ENCODE data around the gene ALCAM.

DNA sequence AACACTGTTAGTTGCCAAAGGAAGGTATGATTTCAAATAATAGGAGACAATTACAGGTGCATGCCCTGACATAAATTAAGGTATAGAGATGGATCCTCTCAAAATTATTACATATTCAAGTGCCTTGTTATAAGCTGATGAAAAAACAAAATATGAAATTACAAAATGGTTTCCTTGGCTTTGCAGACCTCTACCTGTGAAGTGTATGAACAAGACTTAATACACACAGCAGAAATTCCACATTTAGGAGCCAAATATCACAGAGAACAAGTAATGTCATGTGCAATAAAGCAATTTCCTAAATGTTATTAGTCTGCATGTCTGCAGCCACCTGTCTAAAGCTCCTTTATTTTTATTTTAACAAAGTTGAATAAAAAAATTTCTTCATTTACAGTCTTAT is 151.5 kb downstream of the ALCAM start:
- TF ChIP-seq, protein P1, sequence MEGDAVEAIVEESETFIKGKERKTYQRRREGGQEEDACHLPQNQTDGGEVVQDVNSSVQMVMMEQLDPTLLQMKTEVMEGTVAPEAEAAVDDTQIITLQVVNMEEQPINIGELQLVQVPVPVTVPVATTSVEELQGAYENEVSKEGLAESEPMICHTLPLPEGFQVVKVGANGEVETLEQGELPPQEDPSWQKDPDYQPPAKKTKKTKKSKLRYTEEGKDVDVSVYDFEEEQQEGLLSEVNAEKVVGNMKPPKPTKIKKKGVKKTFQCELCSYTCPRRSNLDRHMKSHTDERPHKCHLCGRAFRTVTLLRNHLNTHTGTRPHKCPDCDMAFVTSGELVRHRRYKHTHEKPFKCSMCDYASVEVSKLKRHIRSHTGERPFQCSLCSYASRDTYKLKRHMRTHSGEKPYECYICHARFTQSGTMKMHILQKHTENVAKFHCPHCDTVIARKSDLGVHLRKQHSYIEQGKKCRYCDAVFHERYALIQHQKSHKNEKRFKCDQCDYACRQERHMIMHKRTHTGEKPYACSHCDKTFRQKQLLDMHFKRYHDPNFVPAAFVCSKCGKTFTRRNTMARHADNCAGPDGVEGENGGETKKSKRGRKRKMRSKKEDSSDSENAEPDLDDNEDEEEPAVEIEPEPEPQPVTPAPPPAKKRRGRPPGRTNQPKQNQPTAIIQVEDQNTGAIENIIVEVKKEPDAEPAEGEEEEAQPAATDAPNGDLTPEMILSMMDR (IDR thresholded peaks at IDR 0.05; ENCODE audit: insufficient read depth, low read length), result no peak
- TF ChIP-seq POLR2AphosphoS5 (IDR thresholded peaks at IDR 0.05; ENCODE audit: low read depth), result no peak
- TF ChIP-seq, protein P2, sequence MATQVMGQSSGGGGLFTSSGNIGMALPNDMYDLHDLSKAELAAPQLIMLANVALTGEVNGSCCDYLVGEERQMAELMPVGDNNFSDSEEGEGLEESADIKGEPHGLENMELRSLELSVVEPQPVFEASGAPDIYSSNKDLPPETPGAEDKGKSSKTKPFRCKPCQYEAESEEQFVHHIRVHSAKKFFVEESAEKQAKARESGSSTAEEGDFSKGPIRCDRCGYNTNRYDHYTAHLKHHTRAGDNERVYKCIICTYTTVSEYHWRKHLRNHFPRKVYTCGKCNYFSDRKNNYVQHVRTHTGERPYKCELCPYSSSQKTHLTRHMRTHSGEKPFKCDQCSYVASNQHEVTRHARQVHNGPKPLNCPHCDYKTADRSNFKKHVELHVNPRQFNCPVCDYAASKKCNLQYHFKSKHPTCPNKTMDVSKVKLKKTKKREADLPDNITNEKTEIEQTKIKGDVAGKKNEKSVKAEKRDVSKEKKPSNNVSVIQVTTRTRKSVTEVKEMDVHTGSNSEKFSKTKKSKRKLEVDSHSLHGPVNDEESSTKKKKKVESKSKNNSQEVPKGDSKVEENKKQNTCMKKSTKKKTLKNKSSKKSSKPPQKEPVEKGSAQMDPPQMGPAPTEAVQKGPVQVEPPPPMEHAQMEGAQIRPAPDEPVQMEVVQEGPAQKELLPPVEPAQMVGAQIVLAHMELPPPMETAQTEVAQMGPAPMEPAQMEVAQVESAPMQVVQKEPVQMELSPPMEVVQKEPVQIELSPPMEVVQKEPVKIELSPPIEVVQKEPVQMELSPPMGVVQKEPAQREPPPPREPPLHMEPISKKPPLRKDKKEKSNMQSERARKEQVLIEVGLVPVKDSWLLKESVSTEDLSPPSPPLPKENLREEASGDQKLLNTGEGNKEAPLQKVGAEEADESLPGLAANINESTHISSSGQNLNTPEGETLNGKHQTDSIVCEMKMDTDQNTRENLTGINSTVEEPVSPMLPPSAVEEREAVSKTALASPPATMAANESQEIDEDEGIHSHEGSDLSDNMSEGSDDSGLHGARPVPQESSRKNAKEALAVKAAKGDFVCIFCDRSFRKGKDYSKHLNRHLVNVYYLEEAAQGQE (IDR thresholded peaks at IDR 0.05; ENCODE audit: insufficient replicate concordance, low read depth), result no peak
